Gastroesophageal sphincter (tissue), 3 donors: ENCODE measurements around the gene UST.

Source experiments
- EP300 ChIP-seq: sonication (generic); formaldehyde crosslinking; IDR thresholded peaks from one replicate; pipeline ENCODE4 v1.6.1; 2017; ENCODE audit warnings: antibody characterized with exemption, mild to moderate bottlenecking
- POLR2A ChIP-seq, 2 donors: fragments of 450-650 bp; IDR thresholded peaks; one replicate each; pipeline ENCODE4 v1.6.1; 2017; ENCODE audit warnings: antibody characterized with exemption in 2 of 2, mild to moderate bottlenecking in 2 of 2, moderate library complexity in 1 of 2
- POLR2AphosphoS5 ChIP-seq: sonication (generic); formaldehyde crosslinking; IDR thresholded peaks from one replicate; pipeline ENCODE4 v1.6.1; 2017; ENCODE audit warnings: antibody characterized with exemption
- TF ChIP-seq, protein P1 (sequence below), 4 experiments: fragments of 200-600 bp in 2 of 4; fragments of 450-650 bp in 2 of 4; sonication (generic) in 1 of 4; IDR thresholded peaks; one replicate each; pipeline ENCODE4 v1.5.1; 2017 to 2019; ENCODE audit warnings: antibody characterized with exemption in 4 of 4, mild to moderate bottlenecking in 2 of 4, moderate library complexity in 2 of 4

DNA sequence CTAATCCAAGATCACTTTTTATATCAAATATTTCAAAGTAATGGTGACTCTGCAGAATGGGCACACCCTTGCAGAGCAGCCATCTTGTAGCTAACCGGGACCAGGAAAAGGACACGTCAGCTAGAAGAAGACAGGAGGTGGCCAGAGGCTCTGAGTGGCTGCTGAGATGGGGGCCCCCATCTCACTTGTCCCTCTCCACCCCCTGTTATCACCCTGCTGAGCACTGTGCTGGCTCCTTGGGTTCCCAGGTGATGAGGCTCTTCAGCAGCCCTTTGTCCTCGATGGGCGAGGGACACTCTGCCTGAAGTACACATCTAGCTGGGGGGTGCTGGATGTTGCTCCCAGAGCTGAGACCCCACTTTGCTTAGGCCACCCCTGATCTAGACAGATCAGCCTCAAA lies 126.3 kb downstream of the UST start:
- TF ChIP-seq EP300 (no peak), POLR2A (IDR thresholded peaks at IDR 0.05) (no peak), POLR2AphosphoS5 (no peak)
- TF ChIP-seq, protein P1, sequence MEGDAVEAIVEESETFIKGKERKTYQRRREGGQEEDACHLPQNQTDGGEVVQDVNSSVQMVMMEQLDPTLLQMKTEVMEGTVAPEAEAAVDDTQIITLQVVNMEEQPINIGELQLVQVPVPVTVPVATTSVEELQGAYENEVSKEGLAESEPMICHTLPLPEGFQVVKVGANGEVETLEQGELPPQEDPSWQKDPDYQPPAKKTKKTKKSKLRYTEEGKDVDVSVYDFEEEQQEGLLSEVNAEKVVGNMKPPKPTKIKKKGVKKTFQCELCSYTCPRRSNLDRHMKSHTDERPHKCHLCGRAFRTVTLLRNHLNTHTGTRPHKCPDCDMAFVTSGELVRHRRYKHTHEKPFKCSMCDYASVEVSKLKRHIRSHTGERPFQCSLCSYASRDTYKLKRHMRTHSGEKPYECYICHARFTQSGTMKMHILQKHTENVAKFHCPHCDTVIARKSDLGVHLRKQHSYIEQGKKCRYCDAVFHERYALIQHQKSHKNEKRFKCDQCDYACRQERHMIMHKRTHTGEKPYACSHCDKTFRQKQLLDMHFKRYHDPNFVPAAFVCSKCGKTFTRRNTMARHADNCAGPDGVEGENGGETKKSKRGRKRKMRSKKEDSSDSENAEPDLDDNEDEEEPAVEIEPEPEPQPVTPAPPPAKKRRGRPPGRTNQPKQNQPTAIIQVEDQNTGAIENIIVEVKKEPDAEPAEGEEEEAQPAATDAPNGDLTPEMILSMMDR (IDR thresholded peaks at IDR 0.05), result no peak
